Umbilical cord (tissue), 2 donors: ENCODE measurements around the gene CEP295NL. TPM values are rescaled to one million over a fixed set of nuclear protein-coding genes. Genes with fewer than 3 reads are reported as not detected.
"Not testable (repeated sequence)": the region's sequence is repeated elsewhere in the genome, so short reads cannot be mapped to it uniquely, and the experiment has no call there.

Experiments used
- DNase-seq: peaks from one replicate; pipeline ENCODE4 v3.0.0-alpha.2; 2015; ENCODE audit warnings: low spot score
- total RNA-seq: library from RNA; depleted of rRNA; stranded (reverse); fragments of >200 nt; gene quantifications from one replicate; pipeline ENCODE4 v1.2.3, GENCODE V29; 2014; ENCODE audit warnings: low replicate concordance; ENCODE audit not compliant: insufficient read depth

The CEP295NL gene
- total RNA-seq, 1 donor from 2014 or later, result 3.9 TPM

GRCh38 chr17:78888941-78889518, 14.0 kb downstream of the CEP295NL start:
- DNase-seq, result no peak

GRCh38 chr17:78886954-78887353, 16.0 kb downstream of the CEP295NL start:
- no peak for DNase-seq

GRCh38 chr17:78885956-78886355, 17.0 kb downstream of the CEP295NL start:
- no peak for DNase-seq

GRCh38 chr17:78884876-78885667, 17.9 kb downstream of the CEP295NL start:
- no peak for DNase-seq

GRCh38 chr17:78884148-78884825, 18.7 kb downstream of the CEP295NL start:
- no peak for DNase-seq

- peak; percentile 94 for DNase-seq
Measured at GRCh38 chr17:78883533-78884131, 19.4 kb downstream of the CEP295NL start.

- DNase-seq, result peak; percentile 71
Measured at GRCh38 chr17:78883089-78883532, 19.9 kb downstream of the CEP295NL start.

GRCh38 chr17:78882540-78883088, 20.4 kb downstream of the CEP295NL start:
- DNase-seq, result no peak

- DNase-seq, result peak; percentile 94
Measured at GRCh38 chr17:78879635-78880186, 23.3 kb downstream of the CEP295NL start.

- DNase-seq, result no peak
Measured at GRCh38 chr17:78878871-78879527, 24.0 kb downstream of the CEP295NL start.

- no peak for DNase-seq
Measured at GRCh38 chr17:78878261-78878660, 24.7 kb downstream of the CEP295NL start.

GRCh38 chr17:78876954-78877517, 26.0 kb downstream of the CEP295NL start:
- DNase-seq, result not testable (repeated sequence)

GRCh38 chr17:78876094-78876597, 26.9 kb downstream of the CEP295NL start:
- no peak for DNase-seq

GRCh38 chr17:78875363-78876093, 27.5 kb downstream of the CEP295NL start:
- DNase-seq, result no peak

- DNase-seq, result no peak
Measured at GRCh38 chr17:78873519-78874340, 29.3 kb downstream of the CEP295NL start.

GRCh38 chr17:78872486-78872885, 30.5 kb downstream of the CEP295NL start:
- DNase-seq, result no peak

- no peak for DNase-seq
Measured at GRCh38 chr17:78870621-78871020, 32.4 kb downstream of the CEP295NL start.

- DNase-seq, result no peak
Measured at GRCh38 chr17:78868391-78868790, 34.6 kb downstream of the CEP295NL start.

GRCh38 chr17:78867046-78867445, 36.0 kb downstream of the CEP295NL start:
- not testable (repeated sequence) for DNase-seq
